ENCODE measurements around the gene MRPL12. TPM values are rescaled to one million over a fixed set of nuclear protein-coding genes. Genes with fewer than 3 reads are reported as not detected.

MRPL12 gene
- total RNA-seq, 1 experiment from 2014 or later, result 140 TPM

DNA sequence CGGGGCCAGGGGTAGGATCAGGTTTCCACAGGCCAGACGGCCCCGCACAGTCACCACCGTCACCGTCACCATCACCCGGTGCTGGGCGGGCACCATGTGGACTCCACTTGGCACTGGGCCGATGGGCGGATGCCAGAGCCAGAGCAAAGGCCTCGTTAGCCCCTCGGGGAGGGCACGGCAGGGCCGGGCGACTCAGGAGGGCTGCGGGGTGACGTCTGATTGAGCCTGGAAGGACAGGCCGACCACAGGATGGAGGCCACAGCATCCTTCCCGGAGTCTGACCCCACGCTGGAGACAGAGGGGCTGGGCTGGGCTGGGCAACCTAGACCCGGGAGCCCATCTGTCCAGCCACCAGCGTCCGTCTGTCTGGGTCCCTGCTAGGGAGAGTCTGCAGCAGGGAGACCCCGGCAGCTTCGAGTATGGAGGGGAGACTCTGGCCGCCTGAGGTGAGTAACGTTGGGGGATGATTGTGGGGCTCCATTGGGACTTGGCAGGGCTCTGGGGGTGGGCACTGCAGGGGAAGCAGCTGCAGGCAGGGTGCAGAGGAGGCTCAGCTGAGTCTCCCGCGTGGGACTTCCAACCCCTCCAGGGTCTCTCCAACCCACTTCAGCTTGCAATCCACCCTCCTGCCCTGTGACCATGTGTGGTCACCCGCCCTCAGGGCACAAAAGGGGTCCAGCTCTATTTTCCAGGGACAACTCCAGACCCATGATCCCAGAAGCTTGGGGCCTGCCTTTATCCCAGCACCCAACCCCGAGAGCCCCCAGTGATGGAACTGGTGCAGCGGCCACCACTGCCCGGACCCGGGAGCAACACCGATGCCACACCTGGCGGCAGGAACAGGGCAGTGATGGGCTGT lies 31.5 kb downstream of the MRPL12 start:
- H2AFZ ChIP-seq (ENCODE audit: low read length), result no peak overlapping the region
- H3K56ac ChIP-seq (ENCODE audit: insufficient read length, low read depth, low read length), result no peak overlapping the region
- H3K23ac ChIP-seq (ENCODE audit: insufficient read length, low read depth, low read length), result no peak overlapping the region
- H3K14ac ChIP-seq (ENCODE audit: insufficient read depth, low read length), result no peak overlapping the region
- no peak overlapping the region for H3T11ph ChIP-seq (ENCODE audit: low read length)
- no peaks in the 10 kb centered on the region; the same call in 1 of the 2 replicates for H3K4me1 ChIP-seq (ENCODE audit: insufficient read depth, low read length)
- no peak overlapping the region for H3K9ac ChIP-seq (ENCODE audit: extremely low read depth, insufficient read length, low read length)
- no peak overlapping the region for H3K4me2 ChIP-seq (ENCODE audit: insufficient read depth, insufficient read length, low read length)
- no peak overlapping the region for H2BK5ac ChIP-seq (ENCODE audit: insufficient read length, low read length)
- no peaks in the 10 kb centered on the region for H3K36me3 Mint-ChIP-seq (ENCODE audit: insufficient read depth in 1 of 3, low read depth in 3 of 3)
- no peaks in the 10 kb centered on the region for H3K9me3 ChIP-seq (ENCODE audit: control insufficient read depth, low read depth, low read length)
- H3K4ac ChIP-seq (ENCODE audit: low read depth, low read length), result no peak overlapping the region
- no peaks in the 10 kb centered on the region for H3K27me3 ChIP-seq (ENCODE audit: insufficient read depth, low read length)
- H2AK5ac ChIP-seq (ENCODE audit: insufficient read length, low read length), result no peak overlapping the region
- no peak for TF ChIP-seq CTCF (conservative IDR thresholded peaks at IDR 0.05)
- no peaks in the 10 kb centered on the region for H3K79me1 ChIP-seq (ENCODE audit: insufficient read depth, low read depth, low read length, poor library complexity, severe bottlenecking)
- no peak overlapping the region for H2BK12ac ChIP-seq (ENCODE audit: insufficient read length, low read depth, low read length)
- H3K18ac ChIP-seq (ENCODE audit: insufficient read length, low read depth, low read length), result no peak overlapping the region
- no peaks in the 10 kb centered on the region for H4K20me1 ChIP-seq (ENCODE audit: control insufficient read depth, insufficient read depth, insufficient read length)
- H3K9me3 Mint-ChIP-seq, result 0 out of 5 replicates have a peak, but pooled peaks cover 0 to 2% of the 10 kb centered on the region in 2 experiments
- no peak overlapping the region for H3K4me3 Mint-ChIP-seq
- H4K5ac ChIP-seq (ENCODE audit: insufficient read length, low read depth, low read length), result no peak overlapping the region
- H2BK120ac ChIP-seq (ENCODE audit: low read depth, low read length, poor library complexity, severe bottlenecking), result no peak overlapping the region
- H3K27ac ChIP-seq (ENCODE audit: insufficient read length, low read depth, low read length), result no peak overlapping the region
- WGBS (ENCODE audit: extremely low coverage, insufficient read length, low lambda C conversion rate), result no CpG with 5 or more reads among the region's 35 CpGs
- no peak overlapping the region for H4K8ac ChIP-seq (replicated peaks; ENCODE audit: insufficient read length, low read depth, low read length)
- no peak overlapping the region for H2BK15ac ChIP-seq (ENCODE audit: low read depth, low read length)
- H3K79me2 ChIP-seq (ENCODE audit: insufficient read depth, low read length), result no peaks in the 10 kb centered on the region
- no peak overlapping the region for H4K91ac ChIP-seq (ENCODE audit: insufficient read length, low read depth, low read length)
- H3K23me2 ChIP-seq (ENCODE audit: insufficient read length, low read depth, low read length, poor library complexity, severe bottlenecking), result no peaks in the 10 kb centered on the region
- no peak for DNase-seq
- H3K27me3 Mint-ChIP-seq (ENCODE audit: low read depth), result peaks cover 18% of the 10 kb centered on the region
- no peak overlapping the region for H3K27ac Mint-ChIP-seq
- no peak overlapping the region for H2BK20ac ChIP-seq (ENCODE audit: low read depth, low read length, poor library complexity, severe bottlenecking)
- peaks cover 14 to 25% of the 10 kb centered on the region in 2 experiments for H3K4me1 Mint-ChIP-seq

Measured in H9 (cell line).